HG03460 (cell line): ENCODE data around the gene PARPBP.
A peak's percentile ranks its signal among the peaks of the same experiment; 100 is the strongest.
"Not testable (repeated sequence)": the region's sequence is repeated elsewhere in the genome, so short reads cannot be mapped to it uniquely, and the experiment has no call there.

ENCODE experiments used
- ATAC-seq: cut with Tn5 transposase; IDR thresholded peaks from one replicate; pipeline ENCODE4 v1.9.1; 2021; ENCODE audit not compliant: unreplicated experiment

Gene PARPBP

DNA sequence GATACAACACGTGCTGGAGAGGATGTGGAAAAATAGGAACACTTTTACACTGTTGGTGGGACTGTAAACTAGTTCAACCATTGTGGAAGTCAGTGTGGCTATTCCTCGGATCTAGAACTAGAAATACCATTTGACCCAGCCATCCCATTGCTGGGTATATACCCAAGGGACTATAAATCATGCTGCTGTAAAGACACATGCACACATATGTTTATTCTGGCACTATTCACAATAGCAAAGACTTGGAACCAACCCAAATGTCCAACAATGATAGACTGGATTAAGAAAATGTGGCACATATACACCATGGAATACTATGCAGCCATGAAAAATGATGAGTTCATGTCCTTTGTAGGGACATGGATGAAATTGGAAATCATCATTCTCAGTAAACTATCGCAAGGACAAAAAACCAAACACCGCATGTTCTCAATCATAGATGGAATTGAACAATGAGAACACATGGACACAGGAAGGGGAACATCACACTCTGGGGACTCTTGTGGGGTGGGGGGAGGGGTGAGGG is 27.1 kb downstream of the PARPBP start:
- not testable (repeated sequence) for ATAC-seq

DNA sequence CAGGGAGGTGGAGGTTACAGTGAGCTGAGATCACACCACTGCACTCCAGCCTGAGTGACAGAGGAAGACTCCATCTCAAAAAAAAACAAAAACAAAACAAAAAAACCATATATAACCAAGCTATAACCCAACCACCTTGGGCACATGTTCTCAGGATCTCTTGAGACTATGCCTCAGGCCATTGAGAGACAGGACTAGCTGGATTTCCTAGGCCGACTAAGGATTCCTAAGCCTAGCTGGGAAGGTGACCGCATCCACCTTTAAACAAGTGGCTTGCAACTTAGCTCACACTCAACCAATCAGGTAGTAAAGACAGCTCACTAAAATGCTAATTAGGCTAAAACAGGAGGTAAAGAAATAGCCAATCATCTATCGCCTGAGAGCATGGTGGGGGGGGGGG is 35.2 kb downstream of the PARPBP start:
- not testable (repeated sequence) for ATAC-seq

DNA sequence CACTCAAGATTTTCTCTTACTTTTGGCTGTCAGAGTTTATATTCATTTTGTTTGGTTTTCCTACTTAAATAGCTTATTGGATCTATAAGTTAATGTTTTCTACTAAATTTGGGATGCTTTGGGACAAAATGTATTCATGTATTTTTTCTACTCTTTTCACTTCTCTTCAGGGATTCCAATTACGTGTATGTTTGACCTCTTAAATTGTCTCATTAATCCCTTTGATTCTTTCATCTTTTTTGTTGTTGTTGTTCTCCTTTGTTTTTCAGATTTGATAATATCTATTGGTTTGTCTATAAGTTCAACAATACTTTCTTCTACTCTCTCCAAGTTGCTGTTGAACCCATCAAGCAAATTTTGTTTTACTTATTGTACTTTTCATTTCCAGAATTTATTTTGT is 43.4 kb downstream of the PARPBP start:
- no peak for ATAC-seq

DNA sequence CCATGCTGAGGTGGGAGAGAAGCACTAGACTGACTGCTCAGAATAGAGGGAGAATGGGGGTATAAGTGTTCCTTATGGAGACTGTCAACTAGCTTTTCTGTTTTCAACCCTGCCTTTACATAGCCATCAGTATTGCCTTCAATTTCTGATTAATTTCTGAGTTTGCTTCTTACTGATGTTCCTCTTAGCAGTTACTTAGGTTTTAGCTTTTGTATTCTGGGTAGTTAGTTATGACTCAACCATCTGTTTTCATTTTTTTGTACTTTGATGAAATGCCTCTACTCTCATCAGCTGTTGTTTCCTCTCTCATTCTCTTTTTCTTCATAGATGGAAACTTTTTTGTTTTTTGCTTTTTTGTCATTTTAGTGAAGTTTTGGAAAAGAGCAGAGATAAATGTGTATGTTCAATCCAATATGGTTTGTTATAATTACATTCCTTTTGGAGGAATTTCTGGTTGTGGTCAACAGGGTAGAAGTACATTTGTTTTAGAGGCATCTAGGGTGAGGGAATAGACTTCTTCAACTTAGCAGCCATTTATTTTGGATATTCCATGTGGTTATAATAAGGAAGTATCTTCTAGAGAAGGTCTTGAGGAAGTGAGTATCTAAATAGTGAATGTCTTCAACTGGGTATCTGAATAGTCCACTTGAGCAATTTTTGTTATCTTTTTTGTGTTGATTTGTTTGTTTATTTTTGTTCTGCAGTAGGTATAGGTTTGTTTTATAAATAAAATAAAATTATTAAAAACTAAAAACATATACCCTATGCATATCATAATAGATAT is 48.0 kb downstream of the PARPBP start:
- ATAC-seq = no peak

DNA sequence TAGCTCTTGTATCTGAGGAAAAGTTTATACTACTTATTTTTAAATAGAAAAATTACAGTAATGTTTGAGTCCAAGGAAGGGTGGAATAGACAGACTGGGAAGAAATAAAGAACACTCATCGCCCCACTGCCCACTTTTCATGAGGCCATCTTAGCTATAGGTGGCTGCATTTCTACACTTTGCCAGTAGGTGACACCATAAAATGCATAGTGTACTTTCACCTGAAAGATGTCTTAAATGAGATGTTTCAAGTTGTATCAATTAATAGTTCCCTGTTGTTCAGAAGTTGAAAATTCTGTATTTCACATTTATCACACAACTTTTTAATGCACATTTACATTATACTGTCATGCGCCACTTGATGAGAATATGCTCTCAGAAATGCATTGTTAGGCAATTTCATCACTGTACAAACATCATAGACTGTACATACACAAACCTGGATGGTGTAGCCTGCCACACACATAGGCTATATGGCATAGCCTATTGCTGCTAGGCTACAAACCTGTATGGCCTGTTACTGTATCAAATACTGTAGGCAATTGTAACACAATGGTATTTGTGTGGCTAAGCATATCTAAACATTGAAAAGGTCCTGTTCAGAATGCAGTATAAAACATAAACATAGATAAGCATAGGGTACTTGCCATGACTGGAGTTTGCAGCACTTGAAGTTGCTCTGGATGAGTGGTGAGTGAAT is 50.1 kb downstream of the PARPBP start:
- ATAC-seq = no peak

DNA sequence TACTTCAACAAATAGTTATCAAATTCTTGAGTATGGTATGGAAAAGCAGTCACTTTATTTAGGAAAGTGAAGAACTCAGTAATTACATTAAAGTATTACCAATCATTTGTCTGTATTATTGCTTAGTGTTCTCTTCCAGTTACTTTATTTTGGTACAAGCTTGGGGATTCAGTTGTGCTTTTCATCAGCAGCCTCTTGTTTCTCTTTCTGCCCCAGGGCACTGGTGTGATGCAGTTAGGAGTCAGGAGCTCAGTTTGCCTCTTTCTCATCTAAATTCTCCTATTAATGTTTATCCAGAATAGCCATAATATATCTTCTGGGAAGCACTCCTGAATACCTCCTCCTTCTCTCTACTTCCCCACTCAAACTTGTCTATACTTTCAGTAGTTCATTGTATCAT is 52.0 kb downstream of the PARPBP start:
- no peak for ATAC-seq

DNA sequence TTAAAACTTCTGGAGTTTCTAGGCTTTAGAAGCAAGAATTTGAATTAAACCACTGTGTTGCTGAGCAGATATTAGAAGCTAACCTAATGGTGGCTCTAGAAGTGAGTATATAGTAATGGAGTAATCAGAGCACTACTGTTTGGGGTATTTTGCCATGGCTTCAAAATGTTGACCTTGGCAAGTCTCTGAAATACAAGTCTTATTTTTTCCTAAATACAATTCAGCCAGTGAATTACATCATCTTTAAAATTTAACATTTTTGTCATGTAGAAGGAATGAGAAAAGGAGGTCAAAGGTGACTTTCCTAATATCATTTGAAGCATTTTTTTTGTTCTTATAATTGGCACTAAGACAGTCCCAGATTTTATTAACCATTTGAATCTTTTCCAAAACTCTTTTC is 52.5 kb downstream of the PARPBP start:
- no peak for ATAC-seq

DNA sequence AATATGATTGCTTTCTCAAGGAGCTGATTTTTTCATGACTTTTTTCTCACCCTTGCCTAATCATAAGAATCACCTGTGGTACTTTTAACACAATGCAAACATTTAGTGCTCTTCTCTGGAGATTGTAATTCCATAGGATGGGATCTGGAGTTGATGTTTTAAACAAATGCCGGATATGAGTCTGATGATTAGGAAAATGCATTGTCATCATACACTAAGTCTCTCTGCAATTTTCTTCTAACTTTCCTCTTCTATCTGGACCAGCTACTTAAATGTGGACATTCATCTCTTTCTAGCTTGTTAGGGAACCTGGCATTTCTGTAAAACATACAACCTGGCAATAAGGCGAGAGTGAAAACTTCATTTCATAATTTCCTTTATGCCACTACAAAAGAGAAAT is 54.1 kb downstream of the PARPBP start:
- ATAC-seq = no peak

DNA sequence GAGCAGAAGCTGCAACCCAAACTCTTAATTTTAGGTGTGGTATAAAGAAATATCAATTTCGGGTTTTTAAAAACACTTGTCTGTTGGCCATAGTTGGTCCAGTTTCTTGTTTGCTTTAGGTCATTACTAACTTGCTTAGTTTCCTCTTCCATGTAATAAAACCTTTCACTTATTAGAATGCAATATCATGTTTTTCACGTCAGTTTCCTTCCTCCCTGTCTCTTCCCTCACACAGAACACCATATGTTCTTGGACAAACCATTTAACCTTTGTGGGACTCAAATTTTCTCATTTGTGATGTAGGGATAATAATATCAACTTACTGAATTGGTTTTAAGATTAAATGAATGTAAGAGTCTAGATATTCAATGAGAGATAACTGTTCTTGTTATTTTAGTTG is 54.8 kb downstream of the PARPBP start:
- ATAC-seq = no peak

DNA sequence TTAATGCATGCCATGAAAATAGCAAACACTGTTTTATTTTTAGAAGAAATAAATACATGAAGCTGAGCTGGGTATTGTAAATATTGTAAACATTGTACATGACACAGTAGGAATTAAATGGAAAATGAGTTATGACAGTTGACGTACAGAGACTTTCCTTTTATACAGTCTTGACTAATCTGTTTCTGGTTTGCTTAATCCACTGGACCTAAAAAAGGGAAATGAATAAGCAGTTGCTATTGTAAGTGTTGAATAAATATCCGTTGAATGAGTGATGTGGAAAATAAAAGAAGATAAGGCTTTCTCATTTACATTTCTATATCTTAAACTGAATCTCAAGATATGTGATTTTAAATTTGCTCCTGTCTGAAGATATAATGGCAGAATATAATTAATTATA is 62.7 kb downstream of the PARPBP start:
- no peak for ATAC-seq

DNA sequence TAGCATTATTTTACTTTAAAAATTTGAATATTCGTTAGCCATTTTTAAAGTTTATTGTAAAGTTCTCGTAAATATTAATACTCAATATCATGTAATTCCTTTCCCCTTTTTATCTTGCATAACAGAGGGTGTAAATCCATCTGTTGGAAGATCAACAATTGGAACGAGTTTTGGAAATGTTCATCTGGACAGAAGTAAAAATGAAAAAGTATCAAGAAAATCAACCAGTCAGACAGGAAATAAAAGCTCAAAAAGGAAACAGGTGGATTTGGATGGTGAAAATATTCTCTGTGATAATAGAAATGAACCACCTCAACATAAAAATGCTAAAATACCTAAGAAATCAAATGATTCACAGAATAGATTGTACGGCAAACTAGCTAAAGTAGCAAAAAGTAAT is 75.8 kb downstream of the PARPBP start:
- no peak for ATAC-seq

DNA sequence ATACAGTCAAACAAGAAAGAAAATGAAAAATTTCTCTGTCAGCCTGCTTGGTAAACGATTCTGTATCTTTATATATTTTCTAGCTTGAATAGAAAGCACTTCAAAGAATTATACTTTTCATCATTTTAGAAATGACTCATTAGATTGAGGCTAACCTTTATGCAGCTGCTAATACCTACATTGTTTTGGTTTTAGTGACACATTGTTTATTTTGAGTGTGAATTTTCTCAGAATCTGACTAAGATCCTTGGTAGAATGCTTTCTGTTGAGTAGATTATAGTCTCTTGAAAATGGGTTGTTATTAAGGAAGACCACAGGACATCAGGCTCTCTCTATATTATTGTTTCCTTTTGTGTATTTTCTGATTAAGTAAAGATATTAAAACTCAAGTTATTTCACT is 77.8 kb downstream of the PARPBP start, which contains the start of gene PMCH:
PMCH (minus strand) TSS at position 45 of the 400 bp plus-strand sequence. CDS start 63 bp downstream, outside the sequence.
- ATAC-seq = peak; percentile 69

DNA sequence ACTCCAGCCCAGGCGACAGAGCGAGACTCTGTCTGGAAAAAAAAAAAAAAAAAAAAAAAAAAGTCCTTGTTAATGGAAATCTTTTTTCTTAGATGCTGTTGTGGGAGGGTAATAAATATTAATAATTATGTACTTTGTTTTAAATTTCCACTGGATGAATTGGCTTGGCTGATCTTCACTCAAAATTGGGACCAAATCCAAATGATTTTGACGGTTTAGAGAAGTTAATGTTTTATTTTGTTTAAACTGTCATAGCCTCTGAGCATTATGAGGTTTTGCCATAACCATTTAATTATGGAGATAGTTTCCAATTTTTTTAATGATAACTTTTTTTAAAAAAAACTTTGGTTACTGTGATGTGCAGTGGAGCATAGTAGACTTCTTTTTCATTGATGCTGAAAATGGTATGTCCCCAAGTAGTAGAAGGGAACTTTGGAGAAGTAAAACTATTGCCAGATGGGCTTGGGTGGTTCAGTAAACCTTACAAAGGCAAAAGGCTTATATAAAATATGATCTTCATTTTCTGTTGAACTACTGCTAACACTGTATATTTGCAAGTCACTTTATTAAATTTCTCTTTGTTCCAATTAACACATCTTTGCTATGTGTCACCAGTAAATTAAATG is 81.6 kb downstream of the PARPBP start:
- no peak for ATAC-seq

DNA sequence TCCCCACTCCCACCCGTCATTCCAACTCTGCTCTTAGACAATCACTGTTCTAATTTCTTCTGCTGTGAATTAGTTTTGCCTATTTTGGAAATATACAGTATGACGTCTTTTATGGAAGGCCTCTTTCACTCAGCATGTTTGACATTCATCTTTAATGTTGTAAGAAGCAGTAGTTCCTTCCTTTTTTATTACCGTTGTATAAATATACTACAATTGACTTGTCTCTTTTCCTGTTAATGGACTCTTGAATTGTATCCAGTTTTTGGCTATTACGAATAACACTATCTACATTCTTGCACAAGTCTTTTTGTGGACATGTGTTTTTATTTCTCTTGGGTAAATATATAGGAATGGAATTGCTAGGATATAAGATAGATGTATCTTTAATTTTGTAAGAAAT is 82.6 kb downstream of the PARPBP start:
- no peak for ATAC-seq

DNA sequence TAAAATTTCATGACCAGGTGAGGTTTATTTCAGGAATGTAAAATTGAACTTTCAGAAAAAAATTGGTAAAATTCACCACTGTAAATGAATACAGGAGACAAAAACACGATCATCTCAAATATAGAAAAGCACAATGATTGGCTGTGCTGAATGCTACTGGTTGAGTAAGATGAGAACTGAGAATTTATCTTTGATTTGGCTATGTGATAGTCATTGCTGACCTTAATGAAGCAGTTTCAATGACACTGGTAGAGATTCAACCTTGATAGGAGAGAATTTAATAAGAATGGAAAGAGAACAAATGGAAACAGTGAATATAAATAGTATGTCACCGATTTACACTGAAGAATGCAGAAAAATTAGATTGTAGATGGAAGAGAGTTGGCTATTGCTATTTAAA is 84.0 kb downstream of the PARPBP start:
- ATAC-seq = no peak

DNA sequence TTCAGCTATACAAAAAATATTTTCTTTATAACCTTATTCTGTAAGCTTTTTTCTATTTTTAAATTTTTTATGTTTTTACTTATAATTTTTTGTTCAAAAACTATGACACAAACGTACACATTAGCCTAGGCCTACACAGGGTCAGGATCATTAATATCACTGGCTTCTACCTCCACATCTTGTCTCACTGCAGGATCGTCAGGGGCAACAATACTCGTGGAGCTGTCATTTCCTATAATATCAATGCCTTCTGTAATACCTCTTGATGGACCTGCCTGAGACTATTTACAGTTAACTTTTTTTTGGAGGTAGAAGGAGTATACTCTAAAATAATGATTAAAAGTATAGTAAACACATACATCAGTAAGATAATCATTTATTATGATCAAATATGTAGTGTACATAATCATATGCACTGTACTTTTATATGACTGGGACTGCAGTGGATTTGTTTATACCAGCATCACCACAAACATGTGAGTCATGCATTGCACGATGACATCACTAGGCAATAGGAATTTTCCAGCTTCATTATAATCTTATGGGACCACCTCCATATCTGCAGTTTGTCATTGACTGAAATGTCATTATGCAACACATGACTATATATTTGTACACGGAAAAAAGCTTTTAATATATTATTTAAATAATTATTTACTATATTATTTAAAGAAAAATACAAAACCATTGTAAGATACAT is 96.2 kb downstream of the PARPBP start:
- no peak for ATAC-seq

DNA sequence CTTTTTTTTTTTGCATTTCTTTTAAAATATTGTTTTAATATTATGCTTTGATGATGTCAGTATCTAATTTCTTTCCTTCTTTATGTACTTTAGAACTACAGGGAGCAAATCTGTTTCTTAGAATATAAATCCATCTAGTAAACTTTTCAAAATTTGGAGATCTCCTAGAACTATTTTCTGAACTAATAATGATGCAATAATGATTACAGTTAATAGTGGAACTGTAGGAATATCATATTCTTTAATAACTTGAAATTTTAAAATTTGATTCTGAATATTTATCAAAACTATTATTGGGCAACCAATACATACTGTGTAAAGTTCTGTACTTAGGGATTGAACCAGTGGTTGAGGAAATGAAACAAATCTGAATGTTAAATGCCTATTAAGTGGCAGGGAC is 100.8 kb downstream of the PARPBP start:
- ATAC-seq = no peak

DNA sequence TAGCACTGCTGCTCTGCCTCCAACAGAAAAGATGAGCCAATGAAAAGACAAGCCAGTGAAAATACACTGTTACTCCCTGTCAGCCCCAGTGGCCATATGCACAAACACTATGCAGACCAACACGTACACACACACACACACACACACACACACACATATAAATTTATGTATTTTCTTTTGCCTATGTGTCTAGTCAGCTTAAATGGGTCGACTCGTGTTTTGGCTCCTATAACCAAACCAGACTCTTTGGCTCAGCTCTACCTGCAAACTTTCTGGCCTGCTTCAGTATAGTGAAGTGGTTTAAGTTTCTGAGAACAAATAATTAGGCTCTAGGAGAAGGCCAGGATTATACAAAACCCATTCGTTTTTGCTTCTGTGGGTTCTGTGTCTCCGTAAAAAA is 108.0 kb downstream of the PARPBP start:
- ATAC-seq = no peak

DNA sequence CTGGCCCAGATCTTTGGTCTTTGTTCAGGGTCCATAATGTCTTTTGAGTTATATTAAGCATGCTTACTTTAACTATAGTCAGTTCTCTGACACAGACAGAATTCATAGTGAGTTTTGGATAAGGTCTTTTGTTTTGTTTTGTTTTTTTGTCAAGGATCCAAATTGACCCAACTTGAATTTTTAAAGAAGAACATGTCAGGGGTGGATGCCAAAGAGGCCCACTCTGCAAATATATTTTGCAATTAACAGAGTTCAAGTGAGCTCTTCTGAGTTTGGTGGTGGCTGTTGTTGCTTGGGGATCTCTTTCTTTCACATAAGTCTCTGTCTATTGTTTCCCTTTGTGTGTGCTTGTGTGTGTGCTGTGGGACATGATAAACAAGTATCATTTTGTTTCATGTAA is 112.1 kb downstream of the PARPBP start:
- no peak for ATAC-seq

DNA sequence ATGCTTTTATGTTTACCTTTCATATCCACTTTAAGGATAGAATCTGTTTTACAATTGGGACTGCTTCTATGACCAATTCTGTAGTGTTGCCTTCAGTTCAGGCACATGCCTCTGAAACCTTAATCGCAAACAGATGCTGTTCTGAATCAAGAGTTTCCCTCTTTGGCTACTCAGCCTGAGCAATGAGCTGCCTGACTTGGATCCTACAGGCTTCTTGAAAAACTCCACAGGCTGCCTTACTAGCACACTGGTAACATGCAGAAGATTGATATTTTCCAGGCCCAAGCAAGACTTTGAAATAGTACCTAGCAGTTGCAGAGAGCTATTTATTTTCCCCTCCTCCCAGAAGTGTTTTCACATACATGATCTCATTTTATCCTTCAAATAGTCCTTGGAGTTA is 112.5 kb downstream of the PARPBP start:
- ATAC-seq = no peak

DNA sequence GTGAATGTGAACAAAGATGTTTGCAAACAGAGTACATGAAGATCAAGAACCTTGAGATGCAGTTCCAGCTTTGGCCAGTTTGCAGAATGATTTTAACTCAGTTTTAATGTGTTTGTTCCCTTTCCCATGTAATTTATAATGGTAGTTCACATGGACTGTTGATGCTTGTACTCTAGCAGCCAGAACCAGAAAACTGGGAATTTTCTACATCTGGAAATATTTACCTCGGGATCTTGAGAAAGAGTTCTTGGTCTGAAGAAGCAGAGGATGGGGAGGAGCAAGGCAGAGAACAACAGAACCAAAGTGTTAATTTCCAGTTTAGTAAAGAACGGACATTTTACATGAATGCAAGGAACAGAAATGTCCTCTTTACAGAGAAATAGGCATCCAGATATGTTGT is 114.6 kb downstream of the PARPBP start:
- ATAC-seq = no peak
